ENCODE results near the gene ELAVL2.

The ELAVL2 gene

GRCh38 chr9:23771746-23772384 lies 54.2 kb downstream of the ELAVL2 start:
- in situ Hi-C loops (cut with HindIII; ENCODE audit: low sequenced_read_pairs): no loop called here

GRCh38 chr9:23769307-23769935 lies 56.6 kb downstream of the ELAVL2 start:
- in situ Hi-C loops (cut with HindIII; ENCODE audit: low sequenced_read_pairs): no loop called here

GRCh38 chr9:23768861-23769260 lies 57.2 kb downstream of the ELAVL2 start:
- in situ Hi-C loops (cut with HindIII; ENCODE audit: low sequenced_read_pairs): no loop called here

DNA sequence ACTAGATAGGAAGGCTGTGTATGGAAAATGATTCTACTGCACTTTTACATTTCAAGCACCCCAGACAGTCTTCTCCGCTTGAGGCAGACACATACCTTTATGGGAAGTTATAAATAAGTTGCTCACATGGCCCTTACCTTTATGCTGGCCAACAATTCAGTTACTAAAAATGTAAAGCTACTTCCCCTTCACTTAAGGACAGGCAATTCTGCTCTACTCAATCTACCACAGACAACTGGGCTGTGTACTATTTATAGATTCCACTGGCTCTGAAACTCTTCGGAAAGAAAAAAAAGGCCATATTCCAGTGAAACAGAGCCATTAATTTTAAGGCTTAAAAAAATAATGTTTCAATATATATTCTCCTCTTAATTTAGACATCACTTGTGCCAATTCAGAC lies 59.4 kb downstream of the ELAVL2 start:
- in situ Hi-C loops (cut with HindIII; ENCODE audit: low sequenced_read_pairs): no loop called here

DNA sequence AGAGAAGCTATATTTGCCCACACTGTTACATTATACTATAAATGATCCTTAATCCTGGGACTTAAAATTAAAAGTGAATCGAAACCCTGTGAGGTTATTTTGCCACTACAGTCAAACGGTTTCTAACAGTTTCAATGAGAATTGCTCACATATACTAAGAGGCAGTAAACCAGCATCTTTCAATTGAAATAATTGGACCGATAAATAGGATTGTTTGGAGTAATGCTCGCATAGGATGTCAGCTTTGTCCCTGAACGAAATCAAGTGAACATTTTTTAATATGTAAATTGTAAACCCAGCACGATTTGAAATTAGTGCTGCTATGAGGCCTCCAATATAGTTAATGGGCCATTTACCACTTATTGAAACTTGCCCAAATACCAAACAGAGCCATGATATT lies 60.5 kb downstream of the ELAVL2 start:
- in situ Hi-C loops (cut with HindIII; ENCODE audit: low sequenced_read_pairs): no loop called here

DNA sequence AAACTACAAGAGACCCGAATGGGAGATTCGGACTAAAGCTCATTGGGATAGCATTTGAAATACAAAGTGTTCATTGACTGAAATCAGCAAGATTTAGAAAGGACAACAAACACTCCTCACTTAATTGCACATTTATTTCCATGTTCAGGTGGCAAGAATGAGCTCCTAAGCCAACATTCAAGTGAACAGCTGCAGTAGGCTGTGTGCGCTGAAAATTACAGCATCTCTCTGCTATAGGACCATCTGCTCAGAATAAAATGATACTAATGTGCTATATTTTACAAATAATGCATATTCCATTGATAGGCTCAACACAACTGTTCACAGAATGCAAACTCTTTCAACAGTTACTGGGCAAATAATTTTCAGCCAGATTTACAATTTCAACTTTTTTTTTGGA lies 61.8 kb downstream of the ELAVL2 start:
- in situ Hi-C loops (cut with HindIII; ENCODE audit: low sequenced_read_pairs): no loop called here

DNA sequence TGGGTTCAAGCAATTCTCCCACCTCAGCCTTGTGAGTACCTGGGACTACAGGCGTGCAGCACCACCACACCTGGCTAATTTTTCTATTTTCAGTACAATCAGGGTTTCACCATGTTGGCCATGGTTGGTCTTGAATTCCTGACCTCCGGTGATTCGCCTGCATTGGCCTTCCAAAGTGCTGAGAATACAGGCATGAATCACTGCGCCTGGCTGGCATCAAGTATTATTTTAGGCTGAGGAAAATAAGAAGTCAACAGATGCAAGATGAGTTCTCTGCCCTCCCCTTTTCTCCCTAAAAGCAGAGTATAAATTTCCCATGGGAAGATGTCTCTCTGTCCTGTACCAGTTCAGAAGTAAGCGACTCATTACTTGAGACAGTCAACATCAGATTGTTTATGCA lies 71.5 kb downstream of the ELAVL2 start:
- in situ Hi-C loops (cut with HindIII; ENCODE audit: low sequenced_read_pairs): no loop called here

GRCh38 chr9:23752859-23753258 lies 73.2 kb downstream of the ELAVL2 start:
- in situ Hi-C loops (cut with HindIII; ENCODE audit: low sequenced_read_pairs): no loop called here

DNA sequence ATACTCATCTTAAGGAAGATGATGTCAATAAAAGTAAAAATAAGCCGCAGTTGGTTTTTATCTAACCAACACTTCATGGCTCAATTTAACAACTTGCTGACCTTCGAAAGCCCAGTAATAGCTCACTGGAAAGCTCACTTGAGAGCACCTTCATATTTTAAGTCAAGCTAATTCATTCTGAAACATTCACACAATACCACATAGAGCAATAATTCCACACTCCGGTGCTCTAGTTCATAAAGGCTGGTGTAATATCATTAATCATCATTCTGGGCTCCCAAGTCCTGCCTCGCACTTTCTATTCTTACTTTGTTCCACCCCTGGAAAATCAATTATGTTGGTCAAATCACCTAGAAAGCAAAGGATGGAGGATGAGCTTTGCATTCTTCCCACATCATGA lies 74.4 kb downstream of the ELAVL2 start:
- in situ Hi-C loops (cut with HindIII; ENCODE audit: low sequenced_read_pairs): no loop called here

DNA sequence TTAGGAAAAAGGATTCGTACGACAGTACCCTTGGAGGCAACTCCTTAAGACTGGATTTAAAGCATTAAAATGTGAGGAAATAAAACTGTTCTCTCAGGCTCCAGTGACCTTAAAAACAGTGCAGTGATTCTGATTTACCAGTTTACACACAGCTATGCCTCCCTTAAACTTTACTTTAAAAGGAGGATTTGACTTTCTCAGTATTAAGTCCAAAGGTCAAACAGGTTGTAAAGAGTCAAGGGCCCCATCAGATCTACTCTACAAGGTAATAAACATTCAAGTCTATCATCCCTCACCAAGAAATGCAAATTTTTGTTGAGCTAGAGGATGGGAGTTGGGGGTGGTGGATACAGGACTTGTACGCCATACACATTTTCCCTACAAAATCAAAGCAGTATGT lies 75.2 kb downstream of the ELAVL2 start:
- in situ Hi-C loops (cut with HindIII; ENCODE audit: low sequenced_read_pairs): no loop called here

GRCh38 chr9:23747088-23748075 lies 78.7 kb downstream of the ELAVL2 start:
- in situ Hi-C loops (cut with HindIII; ENCODE audit: low sequenced_read_pairs): no loop called here

DNA sequence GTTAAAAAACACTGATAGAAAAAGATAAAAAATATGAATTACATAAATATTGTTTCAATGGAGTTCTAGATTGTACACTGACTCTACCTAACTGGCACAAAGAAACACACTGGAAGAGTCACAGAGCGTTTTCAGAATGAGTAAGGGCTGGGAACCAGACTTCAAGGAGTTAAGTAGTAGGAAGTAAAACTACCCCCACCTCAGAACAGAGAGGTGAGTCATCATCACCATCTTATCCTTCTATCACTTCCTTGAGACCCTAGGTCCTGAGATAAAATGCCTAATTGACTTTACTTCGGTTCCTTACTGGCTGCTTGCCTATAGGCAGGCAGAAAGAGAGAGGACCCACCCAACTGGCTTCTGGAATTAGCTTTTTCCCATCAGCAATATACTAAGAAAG lies 79.7 kb downstream of the ELAVL2 start:
- in situ Hi-C loops (cut with HindIII; ENCODE audit: low sequenced_read_pairs): no loop called here

GRCh38 chr9:23743036-23743435 lies 83.0 kb downstream of the ELAVL2 start:
- in situ Hi-C loops (cut with HindIII; ENCODE audit: low sequenced_read_pairs): no loop called here

DNA sequence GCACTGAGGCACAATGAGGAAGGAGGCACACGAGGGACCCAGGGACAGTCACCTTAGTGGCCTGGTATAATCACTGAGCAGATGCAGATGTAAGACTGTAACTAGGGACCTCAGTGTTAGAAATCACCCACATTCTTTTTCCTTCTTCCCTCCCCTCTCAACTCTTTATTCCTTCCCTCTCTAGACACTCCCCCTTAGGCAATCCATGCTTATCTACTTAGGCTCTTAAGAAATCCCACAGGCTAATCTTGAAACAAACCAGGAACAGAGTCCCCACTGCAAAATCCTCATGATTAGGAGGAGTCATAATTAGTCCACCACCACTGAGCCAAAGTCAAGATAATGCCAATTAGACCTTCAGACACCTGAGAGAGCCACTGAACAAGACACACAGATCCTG lies 84.7 kb downstream of the ELAVL2 start:
- in situ Hi-C loops (cut with HindIII; ENCODE audit: low sequenced_read_pairs): no loop called here

DNA sequence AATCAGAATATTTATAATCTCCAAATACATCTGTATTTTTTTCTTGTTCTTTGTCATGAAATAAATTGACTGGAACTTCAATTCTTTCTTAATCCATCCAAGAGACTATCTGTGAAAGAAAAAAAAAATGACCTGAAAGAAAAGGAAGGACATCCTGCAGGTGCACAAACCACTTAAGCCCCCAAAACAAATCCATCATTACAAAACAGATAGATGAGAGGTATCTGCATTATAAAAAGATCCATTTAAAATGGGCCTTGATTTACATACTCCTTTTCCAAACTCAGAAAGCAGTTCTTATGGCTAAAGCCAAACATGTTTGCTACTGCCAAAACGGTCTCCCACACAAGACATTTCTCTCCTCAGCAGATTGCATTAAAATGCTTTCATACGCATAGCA lies 85.5 kb downstream of the ELAVL2 start:
- in situ Hi-C loops (cut with HindIII; ENCODE audit: low sequenced_read_pairs): no loop called here

DNA sequence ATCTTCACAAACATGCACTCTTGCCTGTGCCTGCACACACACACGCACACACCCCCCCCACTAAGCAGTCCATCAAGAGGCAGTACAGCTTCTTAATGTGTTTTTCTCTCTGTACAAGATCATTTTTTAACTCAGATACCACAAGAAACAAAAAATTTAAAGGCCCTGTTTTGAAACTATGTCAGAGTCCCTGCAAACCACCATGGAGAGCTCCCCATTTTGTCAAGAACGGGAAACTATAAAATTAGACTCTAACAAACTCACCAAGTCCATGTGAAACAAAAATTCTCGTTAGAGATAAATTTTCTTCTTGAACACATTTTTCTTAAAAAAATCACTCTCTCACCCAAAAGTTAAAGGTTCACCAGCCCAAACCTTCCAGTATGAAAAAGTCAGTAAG lies 86.3 kb downstream of the ELAVL2 start:
- in situ Hi-C loops (cut with HindIII; ENCODE audit: low sequenced_read_pairs): no loop called here

- in situ Hi-C loops (cut with HindIII; ENCODE audit: low sequenced_read_pairs): no loop called here
Measured at GRCh38 chr9:23736293-23736692, 89.7 kb downstream of the ELAVL2 start.

GRCh38 chr9:23733495-23734078 lies 92.5 kb downstream of the ELAVL2 start:
- in situ Hi-C loops (cut with HindIII; ENCODE audit: low sequenced_read_pairs): no loop called here

GRCh38 chr9:23731353-23731752 lies 94.7 kb downstream of the ELAVL2 start:
- in situ Hi-C loops (cut with HindIII; ENCODE audit: low sequenced_read_pairs): no loop called here

DNA sequence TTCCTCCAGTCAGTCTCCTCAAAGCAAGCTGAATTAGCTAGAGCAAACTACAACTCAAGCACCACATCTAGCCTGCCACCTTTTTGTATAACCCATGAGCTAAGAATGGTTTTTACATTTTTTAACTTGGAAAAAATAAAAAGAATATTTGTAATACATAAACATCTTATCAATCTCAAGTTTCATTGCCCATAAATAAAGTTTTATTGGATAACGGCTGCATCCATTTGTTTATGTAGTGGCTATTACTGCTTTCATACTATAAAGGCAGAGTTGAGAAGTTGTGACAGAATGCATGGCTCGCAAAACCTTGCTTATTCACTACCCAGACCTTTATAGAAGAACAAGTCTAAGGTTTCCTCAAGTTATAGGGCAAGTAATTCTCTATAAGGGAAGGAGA lies 95.7 kb downstream of the ELAVL2 start:
- in situ Hi-C loops (cut with HindIII; ENCODE audit: low sequenced_read_pairs): no loop called here

GRCh38 chr9:23728736-23729135 lies 97.3 kb downstream of the ELAVL2 start:
- in situ Hi-C loops (cut with HindIII; ENCODE audit: low sequenced_read_pairs): no loop called here

Measured in DLD1 (cell line).